NCI-H128 (cell line): ENCODE measurements around the gene STARD9.

Experiments used
- DNase-seq: peaks from one replicate; lab custom pipeline; 2025; ENCODE audit not compliant: unreplicated experiment; lab: John Stamatoyannopoulos, UW

The STARD9 gene

GRCh38 chr15:42693496-42693895 is 118.1 kb downstream of the STARD9 start:
- no peak for DNase-seq

GRCh38 chr15:42693942-42694341 is 118.5 kb downstream of the STARD9 start:
- DNase-seq = no peak

GRCh38 chr15:42694398-42694797 is 119.0 kb downstream of the STARD9 start:
- no peak for DNase-seq

- DNase-seq = no peak
Measured at GRCh38 chr15:42695527-42696071, 120.2 kb downstream of the STARD9 start.

GRCh38 chr15:42696626-42697025 is 121.2 kb downstream of the STARD9 start:
- DNase-seq = no peak

GRCh38 chr15:42704492-42704926 is 129.1 kb downstream of the STARD9 start:
- DNase-seq = peak; percentile 21

- DNase-seq = no peak
Measured at GRCh38 chr15:42705336-42705735, 129.9 kb downstream of the STARD9 start.

GRCh38 chr15:42707068-42707467 is 131.7 kb downstream of the STARD9 start:
- no peak for DNase-seq

- no peak for DNase-seq
Measured at GRCh38 chr15:42707873-42708544, 132.6 kb downstream of the STARD9 start.

- DNase-seq = no peak
Measured at GRCh38 chr15:42710662-42711061, 135.3 kb downstream of the STARD9 start.

GRCh38 chr15:42711746-42712145 is 136.3 kb downstream of the STARD9 start:
- DNase-seq = no peak

- DNase-seq = no peak
Measured at GRCh38 chr15:42712584-42712983, 137.2 kb downstream of the STARD9 start.

GRCh38 chr15:42716125-42716524 is 140.7 kb downstream of the STARD9 start:
- DNase-seq = no peak

- no peak for DNase-seq
Measured at GRCh38 chr15:42716626-42717025, 141.2 kb downstream of the STARD9 start.

- DNase-seq = no peak
Measured at GRCh38 chr15:42719043-42719442, 143.6 kb downstream of the STARD9 start.

GRCh38 chr15:42720071-42720470 is 144.7 kb downstream of the STARD9 start:
- no peak for DNase-seq

- no peak for DNase-seq
Measured at GRCh38 chr15:42721016-42721415, 145.6 kb downstream of the STARD9 start.

- no peak for DNase-seq
Measured at GRCh38 chr15:42721916-42722315, 146.5 kb downstream of the STARD9 start.

GRCh38 chr15:42723068-42723467 is 147.7 kb downstream of the STARD9 start:
- DNase-seq = no peak

GRCh38 chr15:42724276-42724675 is 148.9 kb downstream of the STARD9 start:
- no peak for DNase-seq

- DNase-seq = no peak
Measured at GRCh38 chr15:42725331-42725903, 150.0 kb downstream of the STARD9 start.

- DNase-seq = no peak
Measured at GRCh38 chr15:42726114-42726513, 150.7 kb downstream of the STARD9 start.
